Measurements from ENCODE around the gene SCRN1.

GRCh38 chr7:29918850-29919249 is 70.8 kb downstream of the SCRN1 start:
- TF ChIP-seq CTCF (conservative IDR thresholded peaks at IDR 0.05 in 1 of 2, IDR thresholded peaks at IDR 0.05 in 1 of 2; ENCODE audit: extremely low read depth in 1 of 2, insufficient read depth in 1 of 2, low read depth in 1 of 2, low read length in 2 of 2), result no peak
- no peak for TF ChIP-seq EZH2 (IDR thresholded peaks at IDR 0.05; ENCODE audit: borderline replicate concordance, low read length)

Data from mammary epithelial cell (primary cell).